Tibial nerve (tissue), 3 donors: ENCODE results near the gene SPINK1.
"Not testable (repeated sequence)": the region's sequence is repeated elsewhere in the genome, so short reads cannot be mapped to it uniquely, and the experiment has no call there.

Experiments used
- CTCF ChIP-seq, 5 experiments: fragments of 200-600 bp in 3 of 5; fragments of 450-650 bp in 2 of 5; sonication (generic) in 3 of 5; IDR thresholded peaks; one replicate each; pipeline ENCODE4 v1.5.1; 2016 to 2019; ENCODE audit warnings: antibody characterized with exemption in 5 of 5, mild to moderate bottlenecking in 3 of 5, moderate library complexity in 2 of 5
- POLR2A ChIP-seq, 2 donors: fragments of 450-650 bp; IDR thresholded peaks; one replicate each; pipeline ENCODE4 v1.6.1; 2017; ENCODE audit warnings: antibody characterized with exemption in 2 of 2, mild to moderate bottlenecking in 2 of 2, moderate library complexity in 2 of 2

GRCh38 chr5:147872744-147873435, 41.4 kb upstream of the SPINK1 start:
- not testable (repeated sequence) for TF ChIP-seq CTCF, POLR2A (IDR thresholded peaks at IDR 0.05)
